Measurements from ENCODE around the gene OR6M1. TPM values are rescaled to one million over a fixed set of nuclear protein-coding genes. Genes with fewer than 3 reads are reported as not detected.

Gene OR6M1
- total RNA-seq, 1 donor = not detected

DNA sequence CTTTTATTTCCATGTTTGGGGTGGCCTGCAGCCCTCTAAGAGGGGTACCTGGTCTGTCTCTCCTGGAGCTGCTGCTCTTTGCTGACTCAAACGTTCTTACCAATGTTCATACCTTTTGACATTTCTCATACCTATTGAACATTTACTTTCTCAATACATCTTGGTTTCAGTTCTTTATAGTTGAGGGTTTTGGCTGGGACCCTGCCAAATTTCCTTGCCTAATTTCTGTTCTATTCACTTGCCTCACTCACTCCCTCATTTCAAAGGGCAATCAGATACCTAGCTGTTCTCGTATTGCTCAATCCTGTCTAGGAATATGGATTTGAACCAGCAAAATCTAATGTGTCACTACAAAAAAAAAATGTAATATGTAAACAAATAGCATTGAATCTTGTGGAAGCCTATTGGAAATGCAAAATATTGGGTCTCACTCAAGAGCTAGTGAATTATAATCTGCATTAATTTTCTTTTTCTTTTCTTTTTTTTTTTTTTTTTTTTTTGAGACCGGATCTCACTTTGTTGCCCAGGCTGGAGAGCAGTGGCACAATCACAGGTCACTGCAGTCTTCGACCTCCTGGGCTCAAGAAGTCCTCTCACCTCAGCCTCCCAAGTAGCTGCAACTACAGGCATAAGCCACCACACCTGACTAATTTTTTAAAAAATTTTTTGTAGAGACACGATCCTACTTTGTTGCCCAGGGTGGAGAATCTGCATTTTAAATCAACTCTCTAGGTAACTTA is 7.5 kb downstream of the OR6M1 start:
- no peaks in the 10 kb centered on the region for H3K27me3 ChIP-seq (ENCODE audit: insufficient read depth, low read length)
- H3K27ac ChIP-seq (ENCODE audit: low read depth, low read length) = no peak overlapping the region
- no peak overlapping the region for H2AFZ ChIP-seq (ENCODE audit: low read length)
- no peaks in the 10 kb centered on the region for H3K79me2 ChIP-seq (ENCODE audit: insufficient read depth, low read length)
- TF ChIP-seq, protein P1, sequence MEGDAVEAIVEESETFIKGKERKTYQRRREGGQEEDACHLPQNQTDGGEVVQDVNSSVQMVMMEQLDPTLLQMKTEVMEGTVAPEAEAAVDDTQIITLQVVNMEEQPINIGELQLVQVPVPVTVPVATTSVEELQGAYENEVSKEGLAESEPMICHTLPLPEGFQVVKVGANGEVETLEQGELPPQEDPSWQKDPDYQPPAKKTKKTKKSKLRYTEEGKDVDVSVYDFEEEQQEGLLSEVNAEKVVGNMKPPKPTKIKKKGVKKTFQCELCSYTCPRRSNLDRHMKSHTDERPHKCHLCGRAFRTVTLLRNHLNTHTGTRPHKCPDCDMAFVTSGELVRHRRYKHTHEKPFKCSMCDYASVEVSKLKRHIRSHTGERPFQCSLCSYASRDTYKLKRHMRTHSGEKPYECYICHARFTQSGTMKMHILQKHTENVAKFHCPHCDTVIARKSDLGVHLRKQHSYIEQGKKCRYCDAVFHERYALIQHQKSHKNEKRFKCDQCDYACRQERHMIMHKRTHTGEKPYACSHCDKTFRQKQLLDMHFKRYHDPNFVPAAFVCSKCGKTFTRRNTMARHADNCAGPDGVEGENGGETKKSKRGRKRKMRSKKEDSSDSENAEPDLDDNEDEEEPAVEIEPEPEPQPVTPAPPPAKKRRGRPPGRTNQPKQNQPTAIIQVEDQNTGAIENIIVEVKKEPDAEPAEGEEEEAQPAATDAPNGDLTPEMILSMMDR (IDR thresholded peaks at IDR 0.05; ENCODE audit: extremely low read depth, low read depth, low read length) = no peak
- DNase-seq (ENCODE audit: insufficient read length, low spot score, missing footprints) = peak; percentile 18
- no peaks in the 10 kb centered on the region for H3K4me1 ChIP-seq (ENCODE audit: insufficient read depth, low read length)
- H3K9me3 ChIP-seq (ENCODE audit: low read depth, low read length) = no peaks in the 10 kb centered on the region
- no peaks in the 10 kb centered on the region for H3K36me3 ChIP-seq (ENCODE audit: insufficient read depth, low read length)
- H3K4me2 ChIP-seq (ENCODE audit: insufficient read depth, low read length) = no peak overlapping the region
- H3K4me3 ChIP-seq (ENCODE audit: insufficient read depth, low read length) = no peak overlapping the region
- H4K20me1 ChIP-seq (ENCODE audit: insufficient read depth, low read length) = no peaks in the 10 kb centered on the region

- Histone ChIP-seq H3K9me3 (ENCODE audit: low read depth, low read length) (no peaks in the 10 kb centered on the region), H4K20me1 (ENCODE audit: insufficient read depth, low read length) (no peaks in the 10 kb centered on the region), H2AFZ (ENCODE audit: low read length) (no peak overlapping the region), H3K36me3 (ENCODE audit: insufficient read depth, low read length) (no peaks in the 10 kb centered on the region), H3K27me3 (ENCODE audit: insufficient read depth, low read length) (no peaks in the 10 kb centered on the region), H3K4me2 (ENCODE audit: insufficient read depth, low read length) (no peak overlapping the region), H3K79me2 (ENCODE audit: insufficient read depth, low read length) (no peaks in the 10 kb centered on the region), H3K4me3 (ENCODE audit: insufficient read depth, low read length) (no peak overlapping the region), H3K4me1 (ENCODE audit: insufficient read depth, low read length) (no peaks in the 10 kb centered on the region), H3K27ac (ENCODE audit: low read depth, low read length) (no peak overlapping the region)
- TF ChIP-seq, protein P1 (IDR thresholded peaks at IDR 0.05; ENCODE audit: extremely low read depth, low read depth, low read length) = no peak
- DNase-seq (ENCODE audit: insufficient read length, low spot score, missing footprints) = no peak
These were observed 8.1 kb downstream of the OR6M1 start for GRCh38 chr11:123798079-123798478.

GRCh38 chr11:123797541-123797940 is 8.6 kb downstream of the OR6M1 start:
- no peak overlapping the region for H2AFZ ChIP-seq (ENCODE audit: low read length)
- no peaks in the 10 kb centered on the region for H3K4me1 ChIP-seq (ENCODE audit: insufficient read depth, low read length)
- no peaks in the 10 kb centered on the region for H3K27me3 ChIP-seq (ENCODE audit: insufficient read depth, low read length)
- no peaks in the 10 kb centered on the region for H3K9me3 ChIP-seq (ENCODE audit: low read depth, low read length)
- no peak for DNase-seq (ENCODE audit: insufficient read length, low spot score, missing footprints)
- no peak overlapping the region for H3K4me3 ChIP-seq (ENCODE audit: insufficient read depth, low read length)
- H3K79me2 ChIP-seq (ENCODE audit: insufficient read depth, low read length) = no peaks in the 10 kb centered on the region
- H3K4me2 ChIP-seq (ENCODE audit: insufficient read depth, low read length) = no peak overlapping the region
- H3K27ac ChIP-seq (ENCODE audit: low read depth, low read length) = no peak overlapping the region
- no peaks in the 10 kb centered on the region for H4K20me1 ChIP-seq (ENCODE audit: insufficient read depth, low read length)
- TF ChIP-seq, protein P1 (IDR thresholded peaks at IDR 0.05; ENCODE audit: extremely low read depth, low read depth, low read length) = no peak
- H3K36me3 ChIP-seq (ENCODE audit: insufficient read depth, low read length) = no peaks in the 10 kb centered on the region

- Histone ChIP-seq H3K36me3 (ENCODE audit: insufficient read depth, low read length) (no peaks in the 10 kb centered on the region), H3K79me2 (ENCODE audit: insufficient read depth, low read length) (no peaks in the 10 kb centered on the region), H3K4me3 (ENCODE audit: insufficient read depth, low read length) (no peak overlapping the region), H4K20me1 (ENCODE audit: insufficient read depth, low read length) (no peaks in the 10 kb centered on the region), H3K4me1 (ENCODE audit: insufficient read depth, low read length) (no peaks in the 10 kb centered on the region), H3K9me3 (ENCODE audit: low read depth, low read length) (no peaks in the 10 kb centered on the region), H2AFZ (ENCODE audit: low read length) (no peak overlapping the region), H3K4me2 (ENCODE audit: insufficient read depth, low read length) (no peak overlapping the region), H3K27ac (ENCODE audit: low read depth, low read length) (no peak overlapping the region), H3K27me3 (ENCODE audit: insufficient read depth, low read length) (no peaks in the 10 kb centered on the region)
- TF ChIP-seq, protein P1 (IDR thresholded peaks at IDR 0.05; ENCODE audit: extremely low read depth, low read depth, low read length) = no peak
- DNase-seq (ENCODE audit: insufficient read length, low spot score, missing footprints) = no peak
These were observed 9.0 kb downstream of the OR6M1 start for GRCh38 chr11:123797114-123797513.

Measured in osteoblast (primary cell).